ENCODE data around the gene NR2C2.

GRCh38 chr3:14929310-14930074 is 17.9 kb upstream of the NR2C2 start:
- TF ChIP-seq POLR2AphosphoS5 (IDR thresholded peaks at IDR 0.05; ENCODE audit: low read depth) (no peak), GABPA (IDR thresholded peaks at IDR 0.05; ENCODE audit: low read depth) (no peak), REST (IDR thresholded peaks at IDR 0.05; ENCODE audit: insufficient replicate concordance, low read depth) (no peak)
- TF ChIP-seq, protein P1, sequence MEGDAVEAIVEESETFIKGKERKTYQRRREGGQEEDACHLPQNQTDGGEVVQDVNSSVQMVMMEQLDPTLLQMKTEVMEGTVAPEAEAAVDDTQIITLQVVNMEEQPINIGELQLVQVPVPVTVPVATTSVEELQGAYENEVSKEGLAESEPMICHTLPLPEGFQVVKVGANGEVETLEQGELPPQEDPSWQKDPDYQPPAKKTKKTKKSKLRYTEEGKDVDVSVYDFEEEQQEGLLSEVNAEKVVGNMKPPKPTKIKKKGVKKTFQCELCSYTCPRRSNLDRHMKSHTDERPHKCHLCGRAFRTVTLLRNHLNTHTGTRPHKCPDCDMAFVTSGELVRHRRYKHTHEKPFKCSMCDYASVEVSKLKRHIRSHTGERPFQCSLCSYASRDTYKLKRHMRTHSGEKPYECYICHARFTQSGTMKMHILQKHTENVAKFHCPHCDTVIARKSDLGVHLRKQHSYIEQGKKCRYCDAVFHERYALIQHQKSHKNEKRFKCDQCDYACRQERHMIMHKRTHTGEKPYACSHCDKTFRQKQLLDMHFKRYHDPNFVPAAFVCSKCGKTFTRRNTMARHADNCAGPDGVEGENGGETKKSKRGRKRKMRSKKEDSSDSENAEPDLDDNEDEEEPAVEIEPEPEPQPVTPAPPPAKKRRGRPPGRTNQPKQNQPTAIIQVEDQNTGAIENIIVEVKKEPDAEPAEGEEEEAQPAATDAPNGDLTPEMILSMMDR (IDR thresholded peaks at IDR 0.05; ENCODE audit: insufficient read depth, low read length): no peak
